Endothelial cell of umbilical vein (primary cell): ENCODE measurements around the gene SCAMP5. TPM values are rescaled to one million over a fixed set of nuclear protein-coding genes. Genes with fewer than 3 reads are reported as not detected.

ENCODE experiments used
- BruUV-seq: library from RNA; stranded (reverse); fragments of 400-500 nt; replicated peaks from 2 replicates; lab custom pipeline; 2021; lab: Mats Ljungman, UMichigan
- CTCF ChIA-PET: fragments of 300-600, 350-600 bp; sonication (Branson Sonifier 250); formaldehyde crosslinking; loops from one replicate; lab custom pipeline; 2021; ENCODE audit warnings: antibody characterized with exemption, inconsistent platforms; lab: Charles Lee
- POLR2A ChIA-PET: fragments of 300-600, 350-600 bp; sonication (Branson Sonifier 250); formaldehyde crosslinking; loops from one replicate; lab custom pipeline; 2021; ENCODE audit warnings: antibody characterized with exemption, inconsistent platforms; lab: Charles Lee
- DNase-seq: peaks from one replicate; pipeline ENCODE4 v3.0.0-alpha.2; 2011; ENCODE audit warnings: low read depth, low spot score
- FAIRE-seq: peaks from 2 replicates; lab custom pipeline; 2011; peaks lifted over from hg19 to GRCh38; lab: Jason Lieb, UNC
- H2AFZ ChIP-seq: 2 replicates; pipeline ENCODE4 v1.6.0; 2012; ENCODE audit warnings: low read depth, low read length, control low read depth, inconsistent platforms
- H3K27ac ChIP-seq: 2 replicates; pipeline ENCODE4 v1.5.1; 2011; ENCODE audit warnings: low read depth, mild to moderate bottlenecking, control low read depth, low read length, moderate library complexity; ENCODE audit not compliant: insufficient read depth
- H3K27me3 ChIP-seq, 2 experiments: 2 replicates each; pipeline versions ENCODE4 v1.6.0 to v1.6.1; 2011; ENCODE audit warnings: low read length in 2 of 2, mixed read lengths in 1 of 2; ENCODE audit not compliant: control insufficient read depth in 2 of 2, insufficient read depth in 2 of 2
- H3K36me3 ChIP-seq, 2 experiments: 2 replicates in 1 of 2; 3 replicates in 1 of 2; pipeline ENCODE4 v1.5.1; 2011; ENCODE audit warnings: low read length in 2 of 2, mild to moderate bottlenecking in 1 of 2, moderate library complexity in 1 of 2; ENCODE audit not compliant: control insufficient read depth in 2 of 2, insufficient read depth in 2 of 2; ENCODE audit errors: extremely low read depth in 1 of 2
- H3K4me1 ChIP-seq: 3 replicates; pipeline ENCODE4 v1.5.1; 2011; ENCODE audit warnings: mild to moderate bottlenecking, low read length; ENCODE audit not compliant: control insufficient read depth, insufficient read depth; ENCODE audit errors: extremely low read depth
- H3K4me2 ChIP-seq: 2 replicates; pipeline ENCODE4 v1.6.1; 2011; ENCODE audit warnings: low read length, control low read depth, mixed read lengths; ENCODE audit not compliant: insufficient read depth
- H3K4me3 ChIP-seq, 3 experiments: fragments of 200-600 bp in 1 of 3; sonication (generic), shearing (Covaris generic) in 1 of 3; replicated peaks in 1 of 3; 2 replicates each; pipeline ENCODE4 v1.5.1; 2011 to 2016; ENCODE audit warnings: control low read depth in 3 of 3, low read length in 3 of 3, mild to moderate bottlenecking in 2 of 3, inconsistent platforms in 1 of 3, low read depth in 1 of 3, moderate library complexity in 1 of 3; ENCODE audit not compliant: insufficient read depth in 1 of 3
- H3K79me2 ChIP-seq: 2 replicates; pipeline ENCODE4 v1.6.0; 2012; ENCODE audit warnings: low read length, inconsistent platforms; ENCODE audit not compliant: control insufficient read depth, insufficient read depth
- H3K9ac ChIP-seq: replicated peaks from 2 replicates; pipeline ENCODE3; 2011; ENCODE audit warnings: low read length, control low read depth; ENCODE audit not compliant: insufficient read depth; ENCODE audit errors: extremely low read depth
- H3K9me1 ChIP-seq: replicated peaks from 3 replicates; pipeline ENCODE4 v1.6.0; 2011; ENCODE audit warnings: mild to moderate bottlenecking, low read length; ENCODE audit not compliant: control insufficient read depth, insufficient read depth; ENCODE audit errors: extremely low read depth
- H3K9me3 ChIP-seq: replicated peaks from 2 replicates; pipeline ENCODE4 v1.5.1; 2012; ENCODE audit warnings: low read length, inconsistent platforms; ENCODE audit not compliant: control insufficient read depth, insufficient read depth
- H4K20me1 ChIP-seq: replicated peaks from 2 replicates; pipeline ENCODE3; 2011; ENCODE audit warnings: mild to moderate bottlenecking, low read length; ENCODE audit not compliant: control insufficient read depth, insufficient read depth; ENCODE audit errors: extremely low read depth
- EZH2 ChIP-seq: IDR thresholded peaks from 2 replicates; pipeline ENCODE4 v1.6.1; 2012; ENCODE audit warnings: borderline replicate concordance, low read depth, mild to moderate bottlenecking, moderate library complexity, low read length, inconsistent platforms; ENCODE audit not compliant: severe bottlenecking
- GATA2 ChIP-seq: IDR thresholded peaks from 2 replicates; pipeline ENCODE4 v1.7.0; 2011; ENCODE audit warnings: low read depth, mild to moderate bottlenecking, moderate library complexity, mixed read lengths, low read length; ENCODE audit not compliant: insufficient read length, insufficient read depth
- JUN ChIP-seq: IDR thresholded peaks from 2 replicates; pipeline ENCODE4 v1.6.1; 2011; ENCODE audit warnings: borderline replicate concordance, low read depth; ENCODE audit not compliant: insufficient read length, insufficient read depth
- MYC ChIP-seq: IDR thresholded peaks from one replicate; pipeline ENCODE4 v1.6.1; 2011; ENCODE audit warnings: mild to moderate bottlenecking, low read depth, low read length
- POLR2A ChIP-seq: IDR thresholded peaks from 2 replicates; pipeline ENCODE4 v1.6.1; 2012; ENCODE audit warnings: low read depth, mild to moderate bottlenecking, control low read depth, low read length
- POLR2AphosphoS5 ChIP-seq: IDR thresholded peaks from 2 replicates; pipeline ENCODE4 v1.6.1; 2012; ENCODE audit warnings: low read depth, mild to moderate bottlenecking, control low read depth, low read length, moderate library complexity; ENCODE audit not compliant: insufficient read depth
- dilution Hi-C: fragments of 300-500 bp; cut with MboI; formaldehyde crosslinking; loops from one replicate; pipeline ENCODE4 v1.15.0; 2019; ENCODE audit warnings: low sequenced_read_pairs; ENCODE audit not compliant: extremely low pct_ligation_motif_present
- intact Hi-C: fragments of 100-400 bp; cut with micrococcal nuclease; formaldehyde crosslinking; loops from one replicate; pipeline ENCODE4 v1.10.0; 2022
- polyA plus RNA-seq, 4 experiments: library from polyadenylated mRNA; depleted of rRNA in 3 of 4; stranded (reverse) in 3 of 4; unstranded in 1 of 4; fragments of >200 nt; gene quantifications; 2 replicates each; pipeline versions ENCODE4 v1.2.1 to v1.2.3, GENCODE V29; 2011 to 2012; ENCODE audit warnings: missing spikeins in 1 of 4
- total RNA-seq: library from RNA; stranded (reverse); gene quantifications from 2 replicates; pipeline ENCODE4 v1.2.3, GENCODE V29; 2021
- TF ChIP-seq, protein P1 (sequence below): IDR thresholded peaks from 2 replicates; pipeline ENCODE4 v1.6.1; 2011; ENCODE audit not compliant: insufficient read depth, insufficient read length
- TF ChIP-seq, protein P2 (sequence below), 2 donors: IDR thresholded peaks; 1 replicate in 1 of 2; 2 replicates in 1 of 2; pipeline ENCODE4 v1.5.1; 2011; ENCODE audit warnings: low read length in 2 of 2, mild to moderate bottlenecking in 2 of 2, moderate library complexity in 2 of 2, control low read depth in 1 of 2, inconsistent platforms in 1 of 2, low read depth in 1 of 2; ENCODE audit not compliant: insufficient read depth in 1 of 2; ENCODE audit errors: extremely low read depth in 1 of 2

The SCAMP5 gene
- total and polyA plus RNA-seq, 2 donors (not counting 3 experiments of a cell fraction or from before 2014, with no cell fraction given): 1.9 to 6.2 TPM

DNA sequence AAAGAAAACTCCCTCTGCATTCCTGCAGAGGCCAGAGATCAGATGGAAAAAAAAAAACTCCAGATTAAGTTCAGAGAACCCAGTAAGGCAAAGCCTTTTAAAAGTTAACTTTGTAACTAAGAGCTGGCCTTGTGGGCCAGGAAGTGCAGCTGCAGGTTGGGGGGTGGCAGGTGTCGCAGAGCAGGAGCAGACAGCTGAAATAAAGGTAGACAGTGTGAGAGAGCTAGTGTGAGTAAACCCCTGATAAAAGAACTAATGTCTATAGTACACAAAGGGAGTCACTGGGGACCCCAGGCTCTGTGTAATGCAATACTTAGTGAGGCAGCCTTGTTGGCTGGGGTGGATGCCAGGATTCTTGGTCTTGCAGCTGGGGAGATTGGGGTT is 70.1 kb downstream of the SCAMP5 start:
- Histone ChIP-seq H3K9me3 (no peaks in the 10 kb centered on the region), H3K4me2 (no peak overlapping the region), H3K36me3 (no peaks in the 10 kb centered on the region), H3K9me1 (no peaks in the 10 kb centered on the region), H3K79me2 (no peaks in the 10 kb centered on the region), H3K9ac (no peak overlapping the region), H3K4me1 (no peaks in the 10 kb centered on the region), H3K27me3 (no peaks in the 10 kb centered on the region), H2AFZ (no peak overlapping the region), H3K4me3 (no peak overlapping the region), H4K20me1 (no peaks in the 10 kb centered on the region), H3K27ac (no peak overlapping the region)
- DNase-seq: no peak
- FAIRE-seq: no peak
- intact Hi-C loops (no loop called here), dilution Hi-C loops (no loop called here)
- no TSS peak for BruUV-seq
- TF ChIP-seq GATA2: no peak
- POLR2A ChIA-PET: no interaction called here
- CTCF ChIA-PET: interaction anchor here (1.2 to 2.5 kb wide), 4 partner anchors 11 to 136 kb away, joined by 3 to 8 read pairs (median 4); partner anchors contain the start of gene C15orf39

- H3K9me3 ChIP-seq: no peaks in the 10 kb centered on the region
- no TSS peak for BruUV-seq
- H2AFZ ChIP-seq: no peak overlapping the region
- H3K9me1 ChIP-seq: no peaks in the 10 kb centered on the region
- TF ChIP-seq POLR2A: no peak
- no peak for TF ChIP-seq MYC
- TF ChIP-seq, protein P1, sequence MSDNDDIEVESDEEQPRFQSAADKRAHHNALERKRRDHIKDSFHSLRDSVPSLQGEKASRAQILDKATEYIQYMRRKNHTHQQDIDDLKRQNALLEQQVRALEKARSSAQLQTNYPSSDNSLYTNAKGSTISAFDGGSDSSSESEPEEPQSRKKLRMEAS: no peak
- TF ChIP-seq JUN: no peak
- TF ChIP-seq, protein P2, sequence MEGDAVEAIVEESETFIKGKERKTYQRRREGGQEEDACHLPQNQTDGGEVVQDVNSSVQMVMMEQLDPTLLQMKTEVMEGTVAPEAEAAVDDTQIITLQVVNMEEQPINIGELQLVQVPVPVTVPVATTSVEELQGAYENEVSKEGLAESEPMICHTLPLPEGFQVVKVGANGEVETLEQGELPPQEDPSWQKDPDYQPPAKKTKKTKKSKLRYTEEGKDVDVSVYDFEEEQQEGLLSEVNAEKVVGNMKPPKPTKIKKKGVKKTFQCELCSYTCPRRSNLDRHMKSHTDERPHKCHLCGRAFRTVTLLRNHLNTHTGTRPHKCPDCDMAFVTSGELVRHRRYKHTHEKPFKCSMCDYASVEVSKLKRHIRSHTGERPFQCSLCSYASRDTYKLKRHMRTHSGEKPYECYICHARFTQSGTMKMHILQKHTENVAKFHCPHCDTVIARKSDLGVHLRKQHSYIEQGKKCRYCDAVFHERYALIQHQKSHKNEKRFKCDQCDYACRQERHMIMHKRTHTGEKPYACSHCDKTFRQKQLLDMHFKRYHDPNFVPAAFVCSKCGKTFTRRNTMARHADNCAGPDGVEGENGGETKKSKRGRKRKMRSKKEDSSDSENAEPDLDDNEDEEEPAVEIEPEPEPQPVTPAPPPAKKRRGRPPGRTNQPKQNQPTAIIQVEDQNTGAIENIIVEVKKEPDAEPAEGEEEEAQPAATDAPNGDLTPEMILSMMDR (IDR thresholded peaks at IDR 0.05; ENCODE audit: extremely low read depth in 1 of 2, insufficient read depth in 1 of 2, low read depth in 1 of 2, low read length in 2 of 2): no peak
- TF ChIP-seq GATA2: no peak
- no peak for TF ChIP-seq EZH2
- TF ChIP-seq POLR2AphosphoS5: no peak
- DNase-seq (no peak), FAIRE-seq (no peak)
- CTCF ChIA-PET: interaction anchor here (0.7 to 2.5 kb wide), 7 partner anchors 11 to 136 kb away, joined by 3 to 8 read pairs (median 3); partner anchors contain the start of gene C15orf39
- POLR2A ChIA-PET: no interaction called here
- H3K4me2 ChIP-seq: no peak overlapping the region
- no peaks in the 10 kb centered on the region for H3K36me3 ChIP-seq
- no peaks in the 10 kb centered on the region for H3K4me1 ChIP-seq
- no peaks in the 10 kb centered on the region for H4K20me1 ChIP-seq
- no peak overlapping the region for H3K4me3 ChIP-seq
- no peaks in the 10 kb centered on the region for H3K79me2 ChIP-seq
- H3K27ac ChIP-seq: no peak overlapping the region
- H3K9ac ChIP-seq: no peak overlapping the region
- dilution Hi-C loops (no loop called here), intact Hi-C loops (no loop called here)
- no peaks in the 10 kb centered on the region for H3K27me3 ChIP-seq
Measured at GRCh38 chr15:75065851-75066509, 70.6 kb downstream of the SCAMP5 start.
